HG03045 (cell line): ENCODE data around the gene LUZP2.
"Not testable (repeated sequence)": the region's sequence is repeated elsewhere in the genome, so short reads cannot be mapped to it uniquely, and the experiment has no call there.

ENCODE experiments used
- ATAC-seq: cut with Tn5 transposase; IDR thresholded peaks from one replicate; pipeline ENCODE4 v1.9.1; 2021; ENCODE audit warnings: mild to moderate bottlenecking, moderate library complexity; ENCODE audit not compliant: unreplicated experiment

The LUZP2 gene

GRCh38 chr11:24890426-24890825 is 393.6 kb downstream of the LUZP2 start:
- ATAC-seq, result no peak

GRCh38 chr11:24891845-24892492 is 395.1 kb downstream of the LUZP2 start:
- ATAC-seq, result not testable (repeated sequence)

GRCh38 chr11:24896118-24896835 is 399.4 kb downstream of the LUZP2 start:
- ATAC-seq, result no peak

GRCh38 chr11:24900514-24900913 is 403.7 kb downstream of the LUZP2 start:
- peak; percentile 64 for ATAC-seq

GRCh38 chr11:24900960-24901549 is 404.2 kb downstream of the LUZP2 start:
- ATAC-seq, result no peak

GRCh38 chr11:24903555-24903954 is 406.7 kb downstream of the LUZP2 start:
- no peak for ATAC-seq

GRCh38 chr11:24925091-24925490 is 428.2 kb downstream of the LUZP2 start:
- ATAC-seq, result no peak

GRCh38 chr11:24932110-24933000 is 435.5 kb downstream of the LUZP2 start:
- ATAC-seq, result no peak

GRCh38 chr11:24934733-24935439 is 438.0 kb downstream of the LUZP2 start:
- ATAC-seq, result no peak

GRCh38 chr11:24944891-24945290 is 448.0 kb downstream of the LUZP2 start:
- no peak for ATAC-seq

- no peak for ATAC-seq
Measured at GRCh38 chr11:24949406-24949805, 452.6 kb downstream of the LUZP2 start.

GRCh38 chr11:24963852-24964251 is 467.0 kb downstream of the LUZP2 start:
- ATAC-seq, result no peak

- ATAC-seq, result no peak
Measured at GRCh38 chr11:24965748-24966147, 468.9 kb downstream of the LUZP2 start.

- not testable (repeated sequence) for ATAC-seq
Measured at GRCh38 chr11:24993903-24994302, 497.1 kb downstream of the LUZP2 start.

- ATAC-seq, result not testable (repeated sequence)
Measured at GRCh38 chr11:24999929-25000328, 503.1 kb downstream of the LUZP2 start.

- ATAC-seq, result no peak
Measured at GRCh38 chr11:25037431-25037830, 540.6 kb downstream of the LUZP2 start.

GRCh38 chr11:25038131-25038530 is 541.3 kb downstream of the LUZP2 start:
- ATAC-seq, result no peak

GRCh38 chr11:25039165-25039564 is 542.3 kb downstream of the LUZP2 start:
- ATAC-seq, result no peak

- ATAC-seq, result no peak
Measured at GRCh38 chr11:25048632-25049031, 551.8 kb downstream of the LUZP2 start.

GRCh38 chr11:25052844-25053243 is 556.0 kb downstream of the LUZP2 start:
- ATAC-seq, result no peak

- no peak for ATAC-seq
Measured at GRCh38 chr11:25057861-25058260, 561.0 kb downstream of the LUZP2 start.
